Measurements from ENCODE around the gene RNF157.

Gene RNF157

DNA sequence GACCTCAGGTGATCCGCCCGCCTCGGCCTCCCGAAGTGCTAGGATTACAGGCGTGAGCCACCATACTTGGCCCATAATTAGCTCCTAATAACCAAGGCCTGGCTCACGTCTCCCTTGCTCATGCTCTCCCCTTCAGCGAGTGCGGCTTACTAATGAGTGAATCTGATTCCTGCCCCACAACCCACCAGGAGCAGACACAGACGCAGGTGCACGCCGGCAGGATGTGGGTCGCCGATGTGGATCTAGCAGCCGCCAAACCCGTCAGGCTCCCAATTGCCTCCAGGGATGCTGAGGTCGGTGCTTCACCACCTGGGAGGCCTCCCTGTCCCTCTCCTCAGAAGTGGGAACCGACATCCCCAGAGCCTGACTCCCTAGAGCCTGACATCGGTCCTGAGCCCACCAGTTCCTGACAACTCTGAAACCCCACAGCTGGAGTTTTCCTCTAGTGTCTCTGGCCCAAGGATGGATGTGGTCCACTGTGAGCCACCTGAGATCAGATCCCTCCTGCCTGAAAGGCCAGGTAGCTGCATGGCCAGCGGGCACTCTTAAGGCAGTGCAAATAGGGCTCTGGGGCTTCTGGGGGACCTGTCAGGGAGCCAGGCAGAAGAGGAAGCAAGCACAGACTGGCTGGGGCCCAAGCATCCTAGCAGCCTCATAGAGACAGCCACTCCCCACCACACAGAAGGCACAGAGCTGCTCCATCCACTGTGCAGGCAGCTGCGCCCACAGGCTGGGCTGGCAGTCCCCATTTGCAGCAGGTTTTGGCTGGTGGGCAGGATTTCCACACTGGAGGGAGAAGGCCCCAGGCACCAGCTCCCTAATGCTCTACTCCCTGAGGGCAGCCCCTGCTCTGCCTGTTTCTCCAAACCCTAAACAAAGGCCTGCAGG, 147.5 kb downstream of the RNF157 start:
- Histone ChIP-seq H3K9me3 (ENCODE audit: control insufficient read depth in 5 of 5, low read length in 5 of 5) (no peaks in the 10 kb centered on the region), H3K36me3 (ENCODE audit: control insufficient read depth in 5 of 5, insufficient read depth in 5 of 5, low read length in 5 of 5) (peaks cover 4 to 90% (median 84%) of the 10 kb centered on the region in 5 donors), H3K4me3 (ENCODE audit: low read depth in 1 of 5, low read length in 5 of 5) (no peak overlapping the region), H3K9ac (ENCODE audit: low read length in 5 of 5) (no peak overlapping the region), H3K27ac (ENCODE audit: low read depth, low read length) (no peak overlapping the region), H3K4me1 (ENCODE audit: control insufficient read depth in 5 of 5, insufficient read depth in 5 of 5, low read length in 5 of 5) (peaks cover 0 to 7% (median 0%) of the 10 kb centered on the region in 5 donors), H3K27me3 (ENCODE audit: control insufficient read depth in 5 of 5, insufficient read depth in 4 of 5, low read length in 5 of 5) (no peaks in the 10 kb centered on the region)
